Liver (tissue), 9 donors: ENCODE measurements around the gene CGB2. TPM values are rescaled to one million over a fixed set of nuclear protein-coding genes. Genes with fewer than 3 reads are reported as not detected.

Experiments used
- DNase-seq: peaks from one replicate; pipeline ENCODE4 v3.0.0-alpha.2; 2017; ENCODE audit warnings: low spot score
- H3K27ac ChIP-seq, 2 donors: one replicate each; pipeline ENCODE4 v1.7.0; 2013; ENCODE audit warnings: inconsistent platforms in 2 of 2, low read length in 2 of 2, control low read depth in 1 of 2, low read depth in 1 of 2, mild to moderate bottlenecking in 1 of 2
- H3K27me3 ChIP-seq, 4 donors: one replicate each; pipeline versions ENCODE4 v1.6.1 to v1.7.0; 2013; ENCODE audit warnings: low read length in 3 of 4, inconsistent platforms in 1 of 4, mild to moderate bottlenecking in 1 of 4, moderate library complexity in 1 of 4; ENCODE audit not compliant: control insufficient read depth in 4 of 4, insufficient read depth in 4 of 4
- H3K36me3 ChIP-seq, 4 donors: one replicate each; pipeline versions ENCODE4 v1.6.1 to v1.7.0; 2013; ENCODE audit warnings: low read length in 3 of 4, mild to moderate bottlenecking in 3 of 4, low read depth in 1 of 4, moderate library complexity in 1 of 4; ENCODE audit not compliant: control insufficient read depth in 4 of 4, insufficient read depth in 3 of 4
- H3K4me1 ChIP-seq, 4 donors: one replicate each; pipeline versions ENCODE4 v1.6.1 to v1.7.0; 2013; ENCODE audit warnings: low read length in 3 of 4, mild to moderate bottlenecking in 3 of 4, moderate library complexity in 1 of 4; ENCODE audit not compliant: control insufficient read depth in 4 of 4, insufficient read depth in 4 of 4
- H3K4me3 ChIP-seq, 3 donors: one replicate each; pipeline versions ENCODE4 v1.6.1 to v1.7.0; 2013; ENCODE audit warnings: low read length in 3 of 3, control low read depth in 1 of 3, low read depth in 1 of 3, mild to moderate bottlenecking in 1 of 3
- H3K9ac ChIP-seq, 2 donors: one replicate each; pipeline ENCODE4 v1.7.0; 2013; ENCODE audit warnings: low read length in 2 of 2, mild to moderate bottlenecking in 2 of 2, moderate library complexity in 2 of 2, control low read depth in 1 of 2, low read depth in 1 of 2
- H3K9me3 ChIP-seq, 4 donors: one replicate each; pipeline versions ENCODE4 v1.6.1 to v1.7.0; 2013; ENCODE audit warnings: low read length in 3 of 4; ENCODE audit not compliant: control insufficient read depth in 4 of 4
- FOXA1 ChIP-seq: IDR thresholded peaks from 2 replicates; pipeline ENCODE4 v1.6.1; 2016; ENCODE audit warnings: antibody characterized with exemption
- FOXA2 ChIP-seq: IDR thresholded peaks from 2 replicates; pipeline ENCODE4 v1.6.1; 2016; ENCODE audit warnings: antibody characterized with exemption
- GABPA ChIP-seq, 2 donors: IDR thresholded peaks in 1 of 2; conservative IDR thresholded peaks in 1 of 2; 2 replicates each; pipeline ENCODE4 v1.6.1; 2016; ENCODE audit warnings: antibody characterized with exemption in 2 of 2, mild to moderate bottlenecking in 1 of 2, moderate library complexity in 1 of 2
- HNF4A ChIP-seq, 2 donors: conservative IDR thresholded peaks; 2 replicates each; pipeline ENCODE4 v1.6.1; 2016; ENCODE audit warnings: antibody characterized with exemption in 2 of 2, mild to moderate bottlenecking in 2 of 2
- HNF4G ChIP-seq: IDR thresholded peaks from 2 replicates; pipeline ENCODE4 v1.6.1; 2016; ENCODE audit warnings: antibody characterized with exemption
- JUND ChIP-seq, 2 donors: IDR thresholded peaks; 2 replicates each; pipeline ENCODE4 v1.6.1; 2016; ENCODE audit warnings: antibody characterized with exemption in 2 of 2
- RAD21 ChIP-seq, 2 donors: IDR thresholded peaks; 2 replicates each; pipeline ENCODE4 v1.6.1; 2016; ENCODE audit warnings: antibody characterized with exemption in 2 of 2, mild to moderate bottlenecking in 2 of 2
- RXRA ChIP-seq, 2 donors: IDR thresholded peaks; 2 replicates each; pipeline ENCODE4 v1.6.1; 2017 to 2018; ENCODE audit warnings: antibody characterized with exemption in 2 of 2, mild to moderate bottlenecking in 1 of 2
- TAF1 ChIP-seq: conservative IDR thresholded peaks from 2 replicates; pipeline ENCODE4 v1.6.1; 2016; ENCODE audit warnings: antibody characterized with exemption, mild to moderate bottlenecking
- YY1 ChIP-seq: IDR thresholded peaks from 2 replicates; pipeline ENCODE4 v1.6.1; 2016; ENCODE audit warnings: antibody characterized with exemption, mild to moderate bottlenecking
- WGBS: extraction: QIAGEN DNeasy Blood & Tissue Kit; methylation state at CpG from one replicate; pipeline ENCODE4 v1.1.7; 2013; 5-methylcytosine and 5-hydroxymethylcytosine counted together
- polyA plus RNA-seq, 2 donors: library from polyadenylated mRNA; stranded (reverse) in 1 of 2; unstranded in 1 of 2; fragments of 200-250 nt in 1 of 2; fragments of >200 nt in 1 of 2; fragmentation: Nextera tagmentation in 1 of 2; extraction: Ambion mirVana in 1 of 2; gene quantifications; one replicate each; pipeline versions ENCODE4 v1.2.1 to v1.2.3, GENCODE V29; 2013 to 2015
- total RNA-seq, 2 donors: library from RNA; depleted of rRNA; stranded (reverse); fragments of >200 nt; gene quantifications; one replicate each; pipeline ENCODE4 v1.2.3, GENCODE V29; 2014
- TF ChIP-seq, protein P1 (sequence below): fragments of 150-350 bp; IDR thresholded peaks from 2 replicates; pipeline ENCODE4 v1.5.1; 2017; ENCODE audit warnings: improper control_type of control experiment, low read depth, low read length; ENCODE audit not compliant: missing input control
- TF ChIP-seq, protein P2 (sequence below): IDR thresholded peaks from 2 replicates; pipeline ENCODE4 v1.6.1; 2016; ENCODE audit warnings: antibody characterized with exemption
- TF ChIP-seq, protein P3 (sequence below): IDR thresholded peaks from 2 replicates; pipeline ENCODE4 v1.6.1; 2016; ENCODE audit warnings: antibody characterized with exemption, mild to moderate bottlenecking
- TF ChIP-seq, protein P4 (sequence below): IDR thresholded peaks from 2 replicates; pipeline ENCODE4 v1.6.1; 2016; ENCODE audit warnings: antibody characterized with exemption
- donor health status: healthy.
- donor health status: healthy.
- donor health status: healthy.
- donor health status: healthy.
- donor health status: healthy.

CGB2 gene
- total and polyA plus RNA-seq, 4 donors: not detected

DNA sequence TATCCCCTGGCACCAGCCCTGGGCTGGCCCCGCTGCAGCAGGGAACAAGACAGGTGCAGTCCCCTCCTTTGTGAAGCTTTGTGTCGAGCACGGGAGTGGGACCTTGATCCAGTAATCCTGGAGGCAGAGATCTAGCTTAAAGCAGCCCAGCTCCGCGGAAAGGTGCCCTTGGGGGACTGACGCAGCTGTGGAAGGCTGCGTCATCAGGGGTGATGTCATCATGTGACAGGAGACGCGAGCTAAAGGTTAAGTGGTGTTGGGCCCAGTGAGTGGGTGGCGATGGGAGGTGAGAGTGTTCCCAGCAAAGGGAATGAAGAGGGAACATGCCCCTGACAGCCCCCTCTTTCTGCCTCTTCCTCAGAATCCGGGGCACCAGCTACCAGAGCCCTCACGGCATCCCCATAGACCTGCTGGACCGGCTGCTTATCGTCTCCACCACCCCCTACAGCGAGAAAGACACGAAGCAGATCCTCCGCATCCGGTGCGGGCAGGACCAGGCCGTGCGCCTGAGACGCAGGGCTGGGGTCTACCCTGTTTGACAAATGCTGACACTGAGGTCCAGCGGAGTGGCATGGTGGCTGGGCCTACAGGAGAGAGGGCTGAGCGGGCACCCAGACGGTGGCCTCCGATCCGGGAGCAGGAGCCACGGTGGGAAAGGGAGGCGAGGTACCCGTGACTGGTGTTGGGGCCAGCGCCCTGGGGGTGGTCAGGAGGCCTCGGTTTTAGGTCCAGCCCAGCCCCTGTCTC is 17.4 kb upstream of the CGB2 start:
- H3K4me3 ChIP-seq: no peak overlapping the region
- peaks cover 5 to 19% (median 12%) of the 10 kb centered on the region in 4 donors for H3K4me1 ChIP-seq
- no peaks in the 10 kb centered on the region for H3K9me3 ChIP-seq
- WGBS: 97% methylated on average over 32 of the region's 32 CpGs
- peaks cover 4 to 45% (median 12%) of the 10 kb centered on the region in 4 donors for H3K36me3 ChIP-seq
- H3K27ac ChIP-seq: no peak overlapping the region
- DNase-seq: no peak
- H3K27me3 ChIP-seq: no peaks in the 10 kb centered on the region
- H3K9ac ChIP-seq: no peak overlapping the region
- TF ChIP-seq RXRA (IDR thresholded peaks at IDR 0.05) (no peak), GABPA (IDR thresholded peaks at IDR 0.05 in 1 of 2, conservative IDR thresholded peaks at IDR 0.05 in 1 of 2) (no peak), FOXA1 (no peak), HNF4G (no peak), YY1 (no peak), FOXA2 (no peak), HNF4A (conservative IDR thresholded peaks at IDR 0.05) (no peak), RAD21 (IDR thresholded peaks at IDR 0.05) (no peak)
- TF ChIP-seq, protein P1, sequence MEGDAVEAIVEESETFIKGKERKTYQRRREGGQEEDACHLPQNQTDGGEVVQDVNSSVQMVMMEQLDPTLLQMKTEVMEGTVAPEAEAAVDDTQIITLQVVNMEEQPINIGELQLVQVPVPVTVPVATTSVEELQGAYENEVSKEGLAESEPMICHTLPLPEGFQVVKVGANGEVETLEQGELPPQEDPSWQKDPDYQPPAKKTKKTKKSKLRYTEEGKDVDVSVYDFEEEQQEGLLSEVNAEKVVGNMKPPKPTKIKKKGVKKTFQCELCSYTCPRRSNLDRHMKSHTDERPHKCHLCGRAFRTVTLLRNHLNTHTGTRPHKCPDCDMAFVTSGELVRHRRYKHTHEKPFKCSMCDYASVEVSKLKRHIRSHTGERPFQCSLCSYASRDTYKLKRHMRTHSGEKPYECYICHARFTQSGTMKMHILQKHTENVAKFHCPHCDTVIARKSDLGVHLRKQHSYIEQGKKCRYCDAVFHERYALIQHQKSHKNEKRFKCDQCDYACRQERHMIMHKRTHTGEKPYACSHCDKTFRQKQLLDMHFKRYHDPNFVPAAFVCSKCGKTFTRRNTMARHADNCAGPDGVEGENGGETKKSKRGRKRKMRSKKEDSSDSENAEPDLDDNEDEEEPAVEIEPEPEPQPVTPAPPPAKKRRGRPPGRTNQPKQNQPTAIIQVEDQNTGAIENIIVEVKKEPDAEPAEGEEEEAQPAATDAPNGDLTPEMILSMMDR: no peak
- TF ChIP-seq, protein P2, sequence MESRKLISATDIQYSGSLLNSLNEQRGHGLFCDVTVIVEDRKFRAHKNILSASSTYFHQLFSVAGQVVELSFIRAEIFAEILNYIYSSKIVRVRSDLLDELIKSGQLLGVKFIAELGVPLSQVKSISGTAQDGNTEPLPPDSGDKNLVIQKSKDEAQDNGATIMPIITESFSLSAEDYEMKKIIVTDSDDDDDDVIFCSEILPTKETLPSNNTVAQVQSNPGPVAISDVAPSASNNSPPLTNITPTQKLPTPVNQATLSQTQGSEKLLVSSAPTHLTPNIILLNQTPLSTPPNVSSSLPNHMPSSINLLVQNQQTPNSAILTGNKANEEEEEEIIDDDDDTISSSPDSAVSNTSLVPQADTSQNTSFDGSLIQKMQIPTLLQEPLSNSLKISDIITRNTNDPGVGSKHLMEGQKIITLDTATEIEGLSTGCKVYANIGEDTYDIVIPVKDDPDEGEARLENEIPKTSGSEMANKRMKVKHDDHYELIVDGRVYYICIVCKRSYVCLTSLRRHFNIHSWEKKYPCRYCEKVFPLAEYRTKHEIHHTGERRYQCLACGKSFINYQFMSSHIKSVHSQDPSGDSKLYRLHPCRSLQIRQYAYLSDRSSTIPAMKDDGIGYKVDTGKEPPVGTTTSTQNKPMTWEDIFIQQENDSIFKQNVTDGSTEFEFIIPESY: no peak
- TF ChIP-seq, protein P3, sequence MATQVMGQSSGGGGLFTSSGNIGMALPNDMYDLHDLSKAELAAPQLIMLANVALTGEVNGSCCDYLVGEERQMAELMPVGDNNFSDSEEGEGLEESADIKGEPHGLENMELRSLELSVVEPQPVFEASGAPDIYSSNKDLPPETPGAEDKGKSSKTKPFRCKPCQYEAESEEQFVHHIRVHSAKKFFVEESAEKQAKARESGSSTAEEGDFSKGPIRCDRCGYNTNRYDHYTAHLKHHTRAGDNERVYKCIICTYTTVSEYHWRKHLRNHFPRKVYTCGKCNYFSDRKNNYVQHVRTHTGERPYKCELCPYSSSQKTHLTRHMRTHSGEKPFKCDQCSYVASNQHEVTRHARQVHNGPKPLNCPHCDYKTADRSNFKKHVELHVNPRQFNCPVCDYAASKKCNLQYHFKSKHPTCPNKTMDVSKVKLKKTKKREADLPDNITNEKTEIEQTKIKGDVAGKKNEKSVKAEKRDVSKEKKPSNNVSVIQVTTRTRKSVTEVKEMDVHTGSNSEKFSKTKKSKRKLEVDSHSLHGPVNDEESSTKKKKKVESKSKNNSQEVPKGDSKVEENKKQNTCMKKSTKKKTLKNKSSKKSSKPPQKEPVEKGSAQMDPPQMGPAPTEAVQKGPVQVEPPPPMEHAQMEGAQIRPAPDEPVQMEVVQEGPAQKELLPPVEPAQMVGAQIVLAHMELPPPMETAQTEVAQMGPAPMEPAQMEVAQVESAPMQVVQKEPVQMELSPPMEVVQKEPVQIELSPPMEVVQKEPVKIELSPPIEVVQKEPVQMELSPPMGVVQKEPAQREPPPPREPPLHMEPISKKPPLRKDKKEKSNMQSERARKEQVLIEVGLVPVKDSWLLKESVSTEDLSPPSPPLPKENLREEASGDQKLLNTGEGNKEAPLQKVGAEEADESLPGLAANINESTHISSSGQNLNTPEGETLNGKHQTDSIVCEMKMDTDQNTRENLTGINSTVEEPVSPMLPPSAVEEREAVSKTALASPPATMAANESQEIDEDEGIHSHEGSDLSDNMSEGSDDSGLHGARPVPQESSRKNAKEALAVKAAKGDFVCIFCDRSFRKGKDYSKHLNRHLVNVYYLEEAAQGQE: no peak

DNA sequence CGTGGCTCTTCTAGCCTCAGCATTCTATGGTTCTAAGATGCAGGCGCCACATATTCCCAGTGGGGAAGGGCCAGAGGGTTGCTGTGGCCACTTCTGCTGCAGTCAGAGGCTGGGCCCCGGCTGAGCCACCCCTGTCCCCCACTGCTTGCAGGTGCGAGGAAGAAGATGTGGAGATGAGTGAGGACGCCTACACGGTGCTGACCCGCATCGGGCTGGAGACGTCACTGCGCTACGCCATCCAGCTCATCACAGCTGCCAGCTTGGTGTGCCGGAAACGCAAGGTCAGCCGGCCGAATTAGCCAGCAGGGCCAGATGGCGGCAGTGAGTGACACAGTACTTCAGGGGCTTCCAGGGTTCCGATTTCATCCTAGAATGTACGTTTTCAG is 16.8 kb upstream of the CGB2 start:
- Histone ChIP-seq H3K4me3 (no peak overlapping the region), H3K9ac (no peak overlapping the region), H3K9me3 (no peaks in the 10 kb centered on the region), H3K27me3 (no peaks in the 10 kb centered on the region), H3K27ac (no peak overlapping the region), H3K36me3 (peaks cover 4 to 39% (median 9%) of the 10 kb centered on the region in 4 donors), H3K4me1 (peaks cover 5 to 22% (median 16%) of the 10 kb centered on the region in 4 donors)
- 96% methylated on average over 18 of the region's 18 CpGs for WGBS
- DNase-seq: no peak
- TF ChIP-seq YY1 (no peak), RXRA (IDR thresholded peaks at IDR 0.05) (no peak), TAF1 (no peak), FOXA1 (no peak), JUND (IDR thresholded peaks at IDR 0.05) (no peak), FOXA2 (no peak)
- TF ChIP-seq, protein P1: no peak
- TF ChIP-seq, protein P4, sequence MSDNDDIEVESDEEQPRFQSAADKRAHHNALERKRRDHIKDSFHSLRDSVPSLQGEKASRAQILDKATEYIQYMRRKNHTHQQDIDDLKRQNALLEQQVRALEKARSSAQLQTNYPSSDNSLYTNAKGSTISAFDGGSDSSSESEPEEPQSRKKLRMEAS: no peak
- TF ChIP-seq, protein P3: no peak
- TF ChIP-seq, protein P2: no peak
